ENCODE data around the gene CLRN2.

CLRN2 gene

DNA sequence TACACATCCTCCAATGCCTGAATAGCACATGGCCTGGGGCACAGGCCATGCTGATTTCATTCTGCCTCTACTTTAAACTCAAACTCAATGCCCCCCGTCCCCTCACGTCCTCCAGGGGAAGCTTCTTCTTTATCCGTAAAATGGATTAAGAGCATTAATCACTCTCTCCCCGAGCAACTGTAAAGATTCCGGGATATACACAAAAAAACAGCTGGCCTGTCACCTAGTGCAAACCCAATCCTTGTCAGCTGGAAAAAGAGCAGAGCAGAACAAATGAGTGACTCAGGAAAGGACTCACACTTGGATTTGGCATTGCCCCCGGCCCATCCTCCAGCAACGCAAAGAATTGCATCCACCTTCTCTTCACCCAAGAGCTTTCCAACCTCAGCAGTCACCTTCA, 10.9 kb upstream of the CLRN2 start:
- Histone ChIP-seq H3K4me3 (IDR thresholded peaks at IDR 0.05; ENCODE audit: insufficient read depth, low read depth, low read length) (no peak overlapping the region), H3K9ac (no peak overlapping the region), H4K20me1 (ENCODE audit: insufficient read depth) (no peaks in the 10 kb centered on the region), H2AFZ (ENCODE audit: low read depth) (no peak overlapping the region), H3K27me3 (ENCODE audit: insufficient read depth, low read depth) (no peaks in the 10 kb centered on the region), H3K36me3 (ENCODE audit: insufficient read depth) (no peaks in the 10 kb centered on the region), H3K79me2 (ENCODE audit: insufficient read depth, low read depth) (no peaks in the 10 kb centered on the region), H3K27ac (no peak overlapping the region), H3K4me1 (ENCODE audit: low read depth, poor library complexity, severe bottlenecking) (no peaks in the 10 kb centered on the region), H3K4me2 (no peak overlapping the region)
- no peak for TF ChIP-seq CTCF (conservative IDR thresholded peaks at IDR 0.05; ENCODE audit: low read depth, low read length)

DNA sequence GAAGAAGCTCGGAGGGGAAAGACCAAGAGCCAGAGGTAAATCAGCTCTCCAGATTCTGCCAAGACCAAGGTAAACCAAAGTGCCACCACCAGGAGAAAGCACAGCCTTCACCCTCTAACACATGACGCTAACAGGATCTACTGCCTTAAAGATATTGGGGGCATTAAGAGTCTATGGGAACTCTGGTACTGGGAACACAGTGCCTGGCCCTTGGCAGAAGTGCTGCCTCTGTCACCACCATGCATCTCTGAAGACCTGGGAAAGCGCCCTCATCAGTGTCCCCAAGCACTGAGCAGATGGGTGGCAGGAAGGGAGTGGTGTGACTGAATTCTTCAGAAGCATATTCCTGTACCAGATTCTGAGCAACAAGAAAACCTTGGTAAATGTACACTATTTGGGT, 4.4 kb upstream of the CLRN2 start:
- H3K4me1 ChIP-seq (ENCODE audit: low read depth, poor library complexity, severe bottlenecking): peaks cover 16% of the 10 kb centered on the region
- no peak overlapping the region for H2AFZ ChIP-seq (ENCODE audit: low read depth)
- H3K4me3 ChIP-seq (IDR thresholded peaks at IDR 0.05; ENCODE audit: insufficient read depth, low read depth, low read length): no peak overlapping the region

GRCh38 chr4:17511051-17511450, 3.9 kb upstream of the CLRN2 start:
- Histone ChIP-seq H3K9ac (peak overlapping the region; percentile 79; the same call in 1 of the 2 replicates), H3K27me3 (ENCODE audit: insufficient read depth, low read depth) (no peaks in the 10 kb centered on the region), H3K4me1 (ENCODE audit: low read depth, poor library complexity, severe bottlenecking) (peaks cover 16% of the 10 kb centered on the region), H3K4me3 (IDR thresholded peaks at IDR 0.05; ENCODE audit: insufficient read depth, low read depth, low read length) (no peak overlapping the region), H2AFZ (ENCODE audit: low read depth) (peak overlapping the region; percentile 53; the same call in 1 of the 2 replicates), H3K27ac (peak overlapping the region; percentile 56; the same call in 1 of the 2 replicates), H4K20me1 (ENCODE audit: insufficient read depth) (no peaks in the 10 kb centered on the region), H3K36me3 (ENCODE audit: insufficient read depth) (no peaks in the 10 kb centered on the region), H3K79me2 (ENCODE audit: insufficient read depth, low read depth) (peaks cover 9% of the 10 kb centered on the region; the same call in 1 of the 2 replicates), H3K4me2 (peak overlapping the region; percentile 67)
- TF ChIP-seq CTCF (conservative IDR thresholded peaks at IDR 0.05; ENCODE audit: low read depth, low read length): no peak

More for the DNA sequence above, 4.4 kb upstream of the CLRN2 start:
- Histone ChIP-seq H4K20me1 (ENCODE audit: insufficient read depth) (no peaks in the 10 kb centered on the region), H3K4me2 (peak overlapping the region; percentile 67), H3K79me2 (ENCODE audit: insufficient read depth, low read depth) (peaks cover 9% of the 10 kb centered on the region; the same call in 1 of the 2 replicates), H3K36me3 (ENCODE audit: insufficient read depth) (no peaks in the 10 kb centered on the region), H3K27me3 (ENCODE audit: insufficient read depth, low read depth) (no peaks in the 10 kb centered on the region), H3K27ac (no peak overlapping the region), H3K9ac (no peak overlapping the region; the same call in 1 of the 2 replicates)
- no peak for TF ChIP-seq CTCF (conservative IDR thresholded peaks at IDR 0.05; ENCODE audit: low read depth, low read length)

DNA sequence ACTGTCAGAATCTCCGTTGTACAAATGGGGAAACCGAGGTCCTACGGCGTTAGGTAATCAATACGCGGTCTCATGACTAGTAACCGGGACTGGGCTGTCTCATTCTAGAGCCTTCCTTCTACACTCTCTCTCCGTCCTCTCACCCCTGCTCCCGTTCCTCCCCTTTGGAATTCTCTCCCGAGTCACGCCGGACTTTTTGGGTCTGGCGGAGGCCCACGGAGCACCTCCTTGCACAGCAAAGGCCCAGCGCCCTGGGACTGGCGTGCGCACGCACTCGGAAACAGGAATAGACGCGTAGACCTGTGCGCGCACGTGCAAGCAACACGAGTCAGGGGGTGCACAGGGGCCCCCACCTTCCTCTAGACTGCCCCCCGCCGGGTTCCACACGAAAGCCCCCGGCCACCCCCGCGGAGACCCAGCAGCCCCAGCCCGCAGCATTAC, 3.4 kb upstream of the CLRN2 start:
- Histone ChIP-seq H3K79me2 (ENCODE audit: insufficient read depth, low read depth) (peaks cover 9% of the 10 kb centered on the region; the same call in 1 of the 2 replicates), H3K27ac (peak overlapping the region; percentile 56), H2AFZ (ENCODE audit: low read depth) (peak overlapping the region; percentile 53), H3K4me1 (ENCODE audit: low read depth, poor library complexity, severe bottlenecking) (peaks cover 16% of the 10 kb centered on the region), H3K36me3 (ENCODE audit: insufficient read depth) (no peaks in the 10 kb centered on the region), H4K20me1 (ENCODE audit: insufficient read depth) (no peaks in the 10 kb centered on the region), H3K4me3 (IDR thresholded peaks at IDR 0.05; ENCODE audit: insufficient read depth, low read depth, low read length) (no peak overlapping the region), H3K27me3 (ENCODE audit: insufficient read depth, low read depth) (no peaks in the 10 kb centered on the region), H3K9ac (peak overlapping the region; percentile 79), H3K4me2 (peak overlapping the region; percentile 67)
- no peak for TF ChIP-seq CTCF (conservative IDR thresholded peaks at IDR 0.05; ENCODE audit: low read depth, low read length)

Measured in KMS-11 (cell line).